HepG2 (cell line): ENCODE data around the gene GGA1. TPM values are rescaled to one million over a fixed set of nuclear protein-coding genes. Genes with fewer than 3 reads are reported as not detected.
A peak's percentile ranks its signal among the peaks of the same experiment; 100 is the strongest.

Experiments used
- ARID2 ChIP-seq: sonication (generic); formaldehyde crosslinking; IDR thresholded peaks from 2 replicates; pipeline ENCODE4 v1.8.1; 2022; ENCODE audit warnings: mild to moderate bottlenecking, missing genetic modification reagents, borderline replicate concordance
- ATAD3A ChIP-seq: sonication (generic); formaldehyde crosslinking; IDR thresholded peaks from 2 replicates; pipeline ENCODE4 v1.4.0; 2020; ENCODE audit warnings: missing genetic modification reagents
- ATF7-NPFF ChIP-seq: sonication (generic); formaldehyde crosslinking; IDR thresholded peaks from 2 replicates; pipeline ENCODE4 v1.8.1; 2023; ENCODE audit warnings: mild to moderate bottlenecking, low read depth, missing genetic modification reagents, moderate library complexity
- ATRX ChIP-seq: sonication (generic); formaldehyde crosslinking; IDR thresholded peaks from 2 replicates; pipeline ENCODE4 v1.4.0; 2020; ENCODE audit warnings: missing genetic modification reagents, borderline replicate concordance
- CREM ChIP-seq, 2 experiments: sonication (generic) in 1 of 2; formaldehyde crosslinking in 1 of 2; IDR thresholded peaks; 2 replicates each; pipeline versions ENCODE4 v1.4.0 to v1.6.1; 2016 to 2020; ENCODE audit warnings: antibody characterized with exemption in 1 of 2, mild to moderate bottlenecking in 1 of 2, missing genetic modification reagents in 1 of 2
- DNMT1 ChIP-seq: sonication (generic); formaldehyde crosslinking; IDR thresholded peaks from 2 replicates; pipeline ENCODE4 v1.5.1; 2020; ENCODE audit warnings: mild to moderate bottlenecking, missing genetic modification reagents
- DR1 ChIP-seq: sonication (generic); formaldehyde crosslinking; IDR thresholded peaks from 2 replicates; pipeline ENCODE4 v1.8.0; 2021; ENCODE audit warnings: mild to moderate bottlenecking, missing genetic modification reagents, inconsistent platforms
- EED ChIP-seq: sonication (generic); formaldehyde crosslinking; IDR thresholded peaks from 2 replicates; pipeline ENCODE4 v1.5.0; 2020; ENCODE audit warnings: mild to moderate bottlenecking, missing genetic modification reagents
- HNRNPUL1 ChIP-seq: fragments of 200-400 bp; formaldehyde crosslinking; IDR thresholded peaks from 2 replicates; pipeline ENCODE4 v1.6.1; 2017; ENCODE audit warnings: low read depth, mild to moderate bottlenecking, low read length, moderate library complexity
- KDM4B ChIP-seq: sonication (generic); formaldehyde crosslinking; IDR thresholded peaks from 2 replicates; pipeline ENCODE4 v1.4.0; 2020; ENCODE audit warnings: missing genetic modification reagents
- KLF9 ChIP-seq: IDR thresholded peaks from 2 replicates; pipeline ENCODE4 v1.6.1; 2016; ENCODE audit warnings: low read depth
- KMT2B ChIP-seq: IDR thresholded peaks from 2 replicates; pipeline ENCODE4 v1.6.1; 2016; ENCODE audit warnings: missing genetic modification reagents, missing compliant biosample characterization
- MXI1 ChIP-seq: IDR thresholded peaks from 3 replicates; pipeline ENCODE4 v1.6.1; 2012; ENCODE audit warnings: low read depth, low read length, inconsistent platforms, borderline replicate concordance
- MZF1 ChIP-seq: sonication (generic); formaldehyde crosslinking; IDR thresholded peaks from 2 replicates; pipeline ENCODE4 v1.8.1; 2023; ENCODE audit warnings: mild to moderate bottlenecking, missing genetic modification reagents, borderline replicate concordance
- NFKB2 ChIP-seq: sonication (generic); formaldehyde crosslinking; IDR thresholded peaks from 2 replicates; pipeline ENCODE4 v1.4.0; 2020; ENCODE audit warnings: missing genetic modification reagents, borderline replicate concordance
- PAX8 ChIP-seq: sonication (generic); formaldehyde crosslinking; IDR thresholded peaks from 2 replicates; pipeline ENCODE4 v1.8.0; 2022; ENCODE audit warnings: mild to moderate bottlenecking, missing genetic modification reagents, borderline replicate concordance
- PPARG ChIP-seq: conservative IDR thresholded peaks from 2 replicates; pipeline ENCODE4 v1.6.1; 2016; ENCODE audit warnings: missing biosample characterization, missing genetic modification reagents
- SMAD3 ChIP-seq: sonication (generic); formaldehyde crosslinking; IDR thresholded peaks from 2 replicates; pipeline ENCODE4 v1.4.0; 2020; ENCODE audit warnings: missing genetic modification reagents
- SNRNP70 ChIP-seq: fragments of 200-400 bp; formaldehyde crosslinking; IDR thresholded peaks from 2 replicates; pipeline ENCODE4 v1.6.1; 2017; ENCODE audit warnings: mild to moderate bottlenecking, low read depth, low read length, moderate library complexity
- SYNCRIP ChIP-seq: fragments of 200-400 bp; formaldehyde crosslinking; IDR thresholded peaks from 2 replicates; pipeline ENCODE4 v1.6.1; 2018; ENCODE audit warnings: mild to moderate bottlenecking, low read depth, low read length; ENCODE audit not compliant: insufficient read depth
- TBL1XR1 ChIP-seq: fragments of 150-350 bp; IDR thresholded peaks from 2 replicates; pipeline ENCODE4 v1.6.1; 2014; ENCODE audit warnings: borderline replicate concordance, low read length; ENCODE audit not compliant: partially characterized antibody
- TRIM22 ChIP-seq: fragments of 450-650 bp; IDR thresholded peaks from 2 replicates; pipeline ENCODE4 v1.6.1; 2017
- ZBTB2 ChIP-seq: sonication (generic); formaldehyde crosslinking; IDR thresholded peaks from 2 replicates; pipeline ENCODE4 v1.8.0; 2022; ENCODE audit warnings: low read depth, missing genetic modification reagents
- ZBTB20 ChIP-seq: sonication (generic); formaldehyde crosslinking; IDR thresholded peaks from 2 replicates; pipeline ENCODE4 v1.8.1; 2023; ENCODE audit warnings: missing genetic modification reagents, low read depth, mild to moderate bottlenecking, borderline replicate concordance
- ZFP62 ChIP-seq: sonication (generic); formaldehyde crosslinking; IDR thresholded peaks from 2 replicates; pipeline ENCODE4 v1.4.0; 2020; ENCODE audit warnings: missing genetic modification reagents
- ZIK1 ChIP-seq: sonication (generic); formaldehyde crosslinking; IDR thresholded peaks from 2 replicates; pipeline ENCODE4 v1.5.0; 2020; ENCODE audit warnings: mild to moderate bottlenecking, low read depth, missing genetic modification reagents, borderline replicate concordance
- ZNF317 ChIP-seq: sonication (generic); formaldehyde crosslinking; IDR thresholded peaks from 2 replicates; pipeline ENCODE4 v1.5.0; 2020; ENCODE audit warnings: mild to moderate bottlenecking, missing genetic modification reagents
- ZNF326 ChIP-seq: sonication (generic); formaldehyde crosslinking; IDR thresholded peaks from 2 replicates; pipeline ENCODE4 v1.4.0; 2020; ENCODE audit warnings: missing genetic modification reagents, borderline replicate concordance
- ZNF510 ChIP-seq: sonication (generic); formaldehyde crosslinking; IDR thresholded peaks from 2 replicates; pipeline ENCODE4 v1.4.0; 2020; ENCODE audit warnings: low read depth, mild to moderate bottlenecking, missing genetic modification reagents
- ZNF607 ChIP-seq: sonication (generic); formaldehyde crosslinking; IDR thresholded peaks from 2 replicates; pipeline ENCODE4 v1.5.1; 2020; ENCODE audit warnings: missing genetic modification reagents, mild to moderate bottlenecking, borderline replicate concordance
- ZNF652 ChIP-seq: IDR thresholded peaks from 2 replicates; pipeline ENCODE4 v1.6.1; 2016; ENCODE audit warnings: low read depth, borderline replicate concordance
- polyA plus RNA-seq, 8 experiments: library from polyadenylated mRNA; depleted of rRNA in 3 of 8; stranded (reverse) in 7 of 8; unstranded in 1 of 8; fragments of >200 nt; fragmentation: Illumina TruSeq in 4 of 8; extraction: Trizol in 4 of 8; gene quantifications; 2 replicates each; pipeline versions ENCODE4 v1.2.1 to v1.2.3, GENCODE V29; 2011 to 2016; ENCODE audit warnings: low read depth in 4 of 8, missing spikeins in 1 of 8, mixed read lengths in 1 of 8; ENCODE audit not compliant: insufficient read depth in 1 of 8
- total RNA-seq, 5 experiments: library from RNA; depleted of rRNA; stranded (reverse); fragments of >200 nt; fragmentation: Illumina TruSeq; extraction: Trizol; gene quantifications; 2 replicates each; pipeline ENCODE4 v1.2.3, GENCODE V29; 2016; ENCODE audit warnings: low read depth in 1 of 5

GGA1 gene
- total and polyA plus RNA-seq, 2 of the 13 experiments (the other 11 are each of a cell fraction or from before 2014, with no cell fraction given), result 29.1 to 87.2 TPM

GRCh38 chr22:37559901-37560607 lies 48.6 kb upstream of the GGA1 start, which contains the start of gene CDC42EP1 (continued):
- TF ChIP-seq PAX8 (CRISPR knock-in tag) (no peak), PPARG (CRISPR knock-in tag) (no peak), DNMT1 (CRISPR knock-in tag) (no peak), ZNF652 (CRISPR knock-in tag) (no peak), ZFP62 (CRISPR knock-in tag) (no peak), ARID2 (no peak), ATAD3A (CRISPR knock-in tag) (no peak), MZF1 (CRISPR knock-in tag) (no peak), KMT2B (CRISPR knock-in tag) (no peak), ZNF317 (CRISPR knock-in tag) (peak; percentile 53; the same call in 1 of the 2 replicates), DR1 (no peak), KLF9 (no peak), TRIM22 (no peak), CREM (IDR thresholded peaks at IDR 0.05) (no peak), CREM (CRISPR knock-in tag; IDR thresholded peaks at IDR 0.05) (no peak), SNRNP70 (no peak), NFKB2 (no peak), EED (CRISPR knock-in tag) (peak; percentile 85), ZIK1 (CRISPR knock-in tag) (no peak), ZNF510 (no peak), SYNCRIP (no peak), TBL1XR1 (no peak), ZNF326 (no peak), ATF7-NPFF (no peak; the same call in 1 of the 2 replicates), SMAD3 (CRISPR knock-in tag) (no peak), ZBTB2 (CRISPR knock-in tag) (peak; percentile 67; the same call in 1 of the 2 replicates), ZBTB20 (CRISPR knock-in tag) (no peak), ATRX (no peak), ZNF607 (CRISPR knock-in tag) (peak; percentile 66; the same call in 1 of the 2 replicates), HNRNPUL1 (no peak), MXI1 (0 out of 3 replicates have a peak, but pooled peaks have one; percentile 8), KDM4B (CRISPR knock-in tag) (no peak)
